Activated T-cell treated with anti-CD3 and anti-CD28 coated beads for 48 hours (primary cell): ENCODE data around the gene PRR22.
"Not testable (repeated sequence)": the region's sequence is repeated elsewhere in the genome, so short reads cannot be mapped to it uniquely, and the experiment has no call there.

ENCODE experiments used
- DNase-seq: peaks from one replicate; pipeline ENCODE4 v3.0.0-alpha.2; 2020; ENCODE audit warnings: low read depth

Gene PRR22

GRCh38 chr19:5749505-5749904 lies 35.0 kb downstream of the PRR22 start:
- DNase-seq: no peak

- not testable (repeated sequence) for DNase-seq
Measured at GRCh38 chr19:5748920-5749319, 35.6 kb downstream of the PRR22 start.

- DNase-seq: not testable (repeated sequence)
Measured at GRCh38 chr19:5744999-5745398, 39.5 kb downstream of the PRR22 start.

- no peak for DNase-seq
Measured at GRCh38 chr19:5743630-5744029, 40.9 kb downstream of the PRR22 start.

GRCh38 chr19:5742051-5742450 lies 42.5 kb downstream of the PRR22 start:
- DNase-seq: no peak

- DNase-seq: no peak
Measured at GRCh38 chr19:5738423-5738822, 46.1 kb downstream of the PRR22 start.

GRCh38 chr19:5733172-5733571 lies 51.4 kb downstream of the PRR22 start:
- DNase-seq: not testable (repeated sequence)
